ENCODE data around the gene CIAO2B. TPM values are rescaled to one million over a fixed set of nuclear protein-coding genes. Genes with fewer than 3 reads are reported as not detected.

CIAO2B gene
- total RNA-seq, 2 donors from 2014 or later: 80.2 to 159 TPM

DNA sequence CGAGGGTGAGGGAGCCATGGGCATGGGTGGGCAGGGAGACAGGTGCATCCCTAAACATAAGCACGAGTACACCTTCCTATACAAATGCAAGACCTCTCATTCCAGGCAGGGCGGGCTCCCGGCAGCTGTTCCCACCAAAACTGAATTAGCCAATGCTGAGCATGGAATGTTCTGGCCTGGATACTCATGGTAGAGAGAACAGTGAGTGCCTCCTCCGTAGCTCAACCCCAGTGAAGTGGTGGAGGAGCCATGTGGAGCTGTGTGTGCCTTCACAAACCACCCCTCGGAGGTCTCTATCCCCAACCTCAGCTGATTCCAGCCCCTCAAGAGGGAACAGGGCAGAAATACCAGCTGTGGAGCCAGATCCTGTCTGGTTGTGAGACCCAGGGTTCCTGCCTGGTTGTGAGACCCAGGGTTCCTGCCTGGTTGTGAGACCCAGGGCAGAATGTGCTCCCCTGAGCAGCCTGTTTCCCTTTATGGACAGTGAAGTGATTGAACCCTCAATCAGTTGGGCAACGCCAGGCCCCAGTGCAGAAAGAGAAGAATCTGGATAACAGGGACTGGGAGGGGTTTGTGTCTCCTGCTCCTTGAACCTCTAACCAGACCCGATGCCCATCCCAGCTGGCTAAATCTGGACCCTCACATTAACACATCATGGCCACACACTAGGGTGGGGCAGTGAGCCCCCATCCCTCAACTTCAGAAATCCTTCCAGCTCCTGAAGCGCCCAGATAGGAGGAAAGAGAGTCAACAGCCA, 13.1 kb downstream of the CIAO2B start:
- no peaks in the 10 kb centered on the region for H3K27me3 ChIP-seq (replicated peaks; ENCODE audit: insufficient read depth)
- H3K4me1 ChIP-seq (replicated peaks): peaks cover 5% of the 10 kb centered on the region
- DNase-seq (ENCODE audit: low spot score): no peak
- TF ChIP-seq POLR2AphosphoS5 (IDR thresholded peaks at IDR 0.05): no peak
- TF ChIP-seq POLR2A (IDR thresholded peaks at IDR 0.05): no peak
- TF ChIP-seq, protein P1, sequence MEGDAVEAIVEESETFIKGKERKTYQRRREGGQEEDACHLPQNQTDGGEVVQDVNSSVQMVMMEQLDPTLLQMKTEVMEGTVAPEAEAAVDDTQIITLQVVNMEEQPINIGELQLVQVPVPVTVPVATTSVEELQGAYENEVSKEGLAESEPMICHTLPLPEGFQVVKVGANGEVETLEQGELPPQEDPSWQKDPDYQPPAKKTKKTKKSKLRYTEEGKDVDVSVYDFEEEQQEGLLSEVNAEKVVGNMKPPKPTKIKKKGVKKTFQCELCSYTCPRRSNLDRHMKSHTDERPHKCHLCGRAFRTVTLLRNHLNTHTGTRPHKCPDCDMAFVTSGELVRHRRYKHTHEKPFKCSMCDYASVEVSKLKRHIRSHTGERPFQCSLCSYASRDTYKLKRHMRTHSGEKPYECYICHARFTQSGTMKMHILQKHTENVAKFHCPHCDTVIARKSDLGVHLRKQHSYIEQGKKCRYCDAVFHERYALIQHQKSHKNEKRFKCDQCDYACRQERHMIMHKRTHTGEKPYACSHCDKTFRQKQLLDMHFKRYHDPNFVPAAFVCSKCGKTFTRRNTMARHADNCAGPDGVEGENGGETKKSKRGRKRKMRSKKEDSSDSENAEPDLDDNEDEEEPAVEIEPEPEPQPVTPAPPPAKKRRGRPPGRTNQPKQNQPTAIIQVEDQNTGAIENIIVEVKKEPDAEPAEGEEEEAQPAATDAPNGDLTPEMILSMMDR (IDR thresholded peaks at IDR 0.05): no peak
- intact Hi-C loops (cut with DNase I): no loop called here
- no peaks in the 10 kb centered on the region for H3K36me3 ChIP-seq
- H3K4me3 ChIP-seq: no peak overlapping the region
- H3K9me3 ChIP-seq: no peaks in the 10 kb centered on the region
- no peak overlapping the region for H3K27ac ChIP-seq
- WGBS: 58% methylated on average over 8 of the region's 9 CpGs

GRCh38 chr16:66920299-66920590, 14.0 kb downstream of the CIAO2B start:
- intact Hi-C loops (cut with DNase I): no loop called here

DNA sequence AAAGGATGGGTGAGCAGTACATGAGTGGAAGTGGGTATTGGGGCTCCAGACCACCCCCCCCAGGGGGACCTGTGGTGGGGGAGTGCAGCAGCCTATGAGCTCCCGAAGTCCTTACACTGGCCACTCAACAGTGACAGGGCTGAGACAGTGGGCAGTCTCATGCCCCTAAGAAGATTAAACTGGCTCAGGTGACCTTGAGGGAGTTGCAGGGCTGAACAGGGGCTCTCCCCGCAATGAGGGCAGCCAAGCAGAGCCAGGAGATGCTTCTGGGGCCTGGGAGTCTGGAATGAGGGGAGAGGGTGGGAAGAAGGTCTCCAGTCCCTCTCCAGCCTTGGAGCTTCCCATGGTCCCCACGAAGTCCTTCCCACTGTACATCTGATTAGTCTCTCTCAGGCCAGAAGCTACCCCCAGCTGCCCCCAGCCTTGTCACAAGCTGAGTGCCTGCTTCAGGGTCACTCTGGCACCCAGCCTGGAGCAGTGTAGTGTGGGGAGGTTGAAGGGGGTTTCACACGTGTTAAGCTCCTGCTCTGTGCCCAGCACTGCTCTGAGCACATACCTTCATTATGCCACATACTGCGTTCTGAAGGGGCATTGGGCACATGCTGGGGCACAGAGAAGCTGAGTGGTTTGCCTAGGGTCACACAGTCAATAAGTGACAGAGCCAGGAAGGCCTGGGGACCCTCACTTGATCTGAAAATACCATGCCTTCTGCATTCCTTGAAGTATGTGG, 14.5 kb downstream of the CIAO2B start:
- H3K36me3 ChIP-seq: no peaks in the 10 kb centered on the region
- H3K27me3 ChIP-seq (replicated peaks; ENCODE audit: insufficient read depth): no peaks in the 10 kb centered on the region
- no peak overlapping the region for H3K27ac ChIP-seq
- H3K4me1 ChIP-seq (replicated peaks): no peaks in the 10 kb centered on the region
- H3K4me3 ChIP-seq: no peak overlapping the region
- TF ChIP-seq POLR2AphosphoS5 (IDR thresholded peaks at IDR 0.05) (no peak), POLR2A (IDR thresholded peaks at IDR 0.05) (no peak)
- TF ChIP-seq, protein P1 (IDR thresholded peaks at IDR 0.05): no peak
- no peak for DNase-seq (ENCODE audit: low spot score)
- no peaks in the 10 kb centered on the region for H3K9me3 ChIP-seq
- 59% methylated on average over 5 of the region's 5 CpGs for WGBS
- intact Hi-C loops (cut with DNase I): no loop called here

More at GRCh38 chr16:66920299-66920590, 14.0 kb downstream of the CIAO2B start:
- no peak overlapping the region for H3K4me3 ChIP-seq
- WGBS: 45% methylated on average over 2 of the region's 2 CpGs
- H3K27me3 ChIP-seq (replicated peaks; ENCODE audit: insufficient read depth): no peaks in the 10 kb centered on the region
- H3K4me1 ChIP-seq (replicated peaks): peaks cover 2% of the 10 kb centered on the region
- H3K27ac ChIP-seq: no peak overlapping the region
- H3K9me3 ChIP-seq: no peaks in the 10 kb centered on the region
- no peaks in the 10 kb centered on the region for H3K36me3 ChIP-seq
- TF ChIP-seq POLR2A (IDR thresholded peaks at IDR 0.05): no peak
- TF ChIP-seq, protein P1 (IDR thresholded peaks at IDR 0.05): no peak
- TF ChIP-seq POLR2AphosphoS5 (IDR thresholded peaks at IDR 0.05): no peak
- no peak for DNase-seq (ENCODE audit: low spot score)

GRCh38 chr16:66918803-66919568, 15.2 kb downstream of the CIAO2B start, which contains the start of gene CDH16:
Gene CDH16, minus strand, starts transcription at chr16:66918885. Its CDS starts 820 bp downstream, at chr16:66918065.
- Histone ChIP-seq H3K4me1 (replicated peaks) (no peaks in the 10 kb centered on the region), H3K27ac (no peak within 1 kb of the TSS), H3K9me3 (no peaks in the 10 kb centered on the region), H3K36me3 (no peaks in the 10 kb centered on the region), H3K4me3 (no peak within 1 kb of the TSS), H3K27me3 (replicated peaks; ENCODE audit: insufficient read depth) (no peaks in the 10 kb centered on the region)
- no peak for DNase-seq (ENCODE audit: low spot score)
- TF ChIP-seq POLR2A (IDR thresholded peaks at IDR 0.05) (no peak), POLR2AphosphoS5 (IDR thresholded peaks at IDR 0.05) (no peak)
- TF ChIP-seq, protein P1 (IDR thresholded peaks at IDR 0.05): no peak
- intact Hi-C loops (cut with DNase I): no loop called here
- WGBS: 76% methylated on average over 7 of the region's 7 CpGs
